PFSK-1 (cell line): ENCODE results near the gene AIMP2.

Experiments
- FOXP2 ChIP-seq: optimal IDR thresholded peaks from 2 replicates; pipeline ENCODE3; 2011; ENCODE audit warnings: borderline replicate concordance, control low read depth, inconsistent platforms; ENCODE audit not compliant: insufficient read depth; ENCODE audit errors: extremely low read length, extremely low read depth
- POLR2AphosphoS5 ChIP-seq: IDR thresholded peaks from 2 replicates; pipeline ENCODE4 v1.6.1; 2012; ENCODE audit warnings: low read depth, mild to moderate bottlenecking, control low read depth, low read length, moderate library complexity
- REST ChIP-seq, 2 experiments: IDR thresholded peaks; 2 replicates each; pipeline versions ENCODE4 v1.6.1 to v1.8.0; 2011 to 2012; ENCODE audit warnings: low read depth in 2 of 2, low read length in 2 of 2, control low read depth in 1 of 2, inconsistent platforms in 1 of 2, mild to moderate bottlenecking in 1 of 2, moderate library complexity in 1 of 2; ENCODE audit not compliant: insufficient read depth in 1 of 2
- SIN3A ChIP-seq: IDR thresholded peaks from 2 replicates; pipeline ENCODE4 v1.6.1; 2012; ENCODE audit warnings: mild to moderate bottlenecking, low read length, moderate library complexity, borderline replicate concordance; ENCODE audit not compliant: insufficient read depth
- TAF1 ChIP-seq: IDR thresholded peaks from 2 replicates; pipeline ENCODE4 v1.6.1; 2012; ENCODE audit warnings: low read length, control low read depth, borderline replicate concordance; ENCODE audit not compliant: insufficient read depth

The AIMP2 gene

GRCh38 chr7:6022707-6023106 lies 13.6 kb downstream of the AIMP2 start:
- TF ChIP-seq TAF1 (no peak), SIN3A (no peak), POLR2AphosphoS5 (no peak; the same call in 1 of the 2 replicates), REST (IDR thresholded peaks at IDR 0.05; ENCODE audit: insufficient read depth in 1 of 2, low read depth in 2 of 2, low read length in 2 of 2) (no peak), FOXP2 (no peak)

GRCh38 chr7:6023974-6024435 lies 14.9 kb downstream of the AIMP2 start:
- TF ChIP-seq REST (IDR thresholded peaks at IDR 0.05; ENCODE audit: insufficient read depth in 1 of 2, low read depth in 2 of 2, low read length in 2 of 2) (no peak), POLR2AphosphoS5 (no peak), SIN3A (no peak), FOXP2 (no peak), TAF1 (no peak)

- TF ChIP-seq TAF1 = no peak
- TF ChIP-seq SIN3A = no peak
- no peak for TF ChIP-seq REST (IDR thresholded peaks at IDR 0.05; ENCODE audit: insufficient read depth in 1 of 2, low read depth in 2 of 2, low read length in 2 of 2)
- no peak for TF ChIP-seq FOXP2
- no peak for TF ChIP-seq POLR2AphosphoS5
These were observed 17.1 kb downstream of the AIMP2 start for GRCh38 chr7:6026011-6026819.

- no peak for TF ChIP-seq REST (IDR thresholded peaks at IDR 0.05; ENCODE audit: insufficient read depth in 1 of 2, low read depth in 2 of 2, low read length in 2 of 2)
- TF ChIP-seq FOXP2 = no peak
- no peak for TF ChIP-seq SIN3A
- TF ChIP-seq POLR2AphosphoS5 = no peak
- no peak for TF ChIP-seq TAF1
These were observed 17.8 kb downstream of the AIMP2 start for GRCh38 chr7:6026820-6027311.
